GM21390 (cell line): ENCODE results near the gene RORB.

Experiments
- ATAC-seq: cut with Tn5 transposase; IDR thresholded peaks from one replicate; pipeline ENCODE4 v1.9.1; 2021; ENCODE audit not compliant: unreplicated experiment

Gene RORB

GRCh38 chr9:74697535-74697934, 200.4 kb downstream of the RORB start:
- no peak for ATAC-seq

- ATAC-seq, result no peak
These were observed 214.2 kb downstream of the RORB start for GRCh38 chr9:74711341-74711740.

GRCh38 chr9:74718709-74719108, 221.6 kb downstream of the RORB start:
- ATAC-seq, result no peak

- no peak for ATAC-seq
These were observed 222.2 kb downstream of the RORB start for GRCh38 chr9:74719306-74719705.

- ATAC-seq, result no peak
These were observed 224.8 kb downstream of the RORB start for GRCh38 chr9:74721696-74722660.

- no peak for ATAC-seq
These were observed 227.2 kb downstream of the RORB start for GRCh38 chr9:74724317-74724716.

GRCh38 chr9:74726581-74726980, 229.4 kb downstream of the RORB start:
- ATAC-seq, result no peak

- ATAC-seq, result no peak
These were observed 231.0 kb downstream of the RORB start for GRCh38 chr9:74728176-74728575.

- ATAC-seq, result no peak
These were observed 232.1 kb downstream of the RORB start for GRCh38 chr9:74729136-74729695.

- ATAC-seq, result peak; percentile 57
These were observed 238.6 kb downstream of the RORB start for GRCh38 chr9:74735761-74736160.

GRCh38 chr9:74736646-74737045, 239.5 kb downstream of the RORB start:
- no peak for ATAC-seq

GRCh38 chr9:74742191-74742790, 245.2 kb downstream of the RORB start:
- ATAC-seq, result no peak
